ENCODE results near the gene TNFSF4.
A peak's percentile ranks its signal among the peaks of the same experiment; 100 is the strongest.

Gene TNFSF4

DNA sequence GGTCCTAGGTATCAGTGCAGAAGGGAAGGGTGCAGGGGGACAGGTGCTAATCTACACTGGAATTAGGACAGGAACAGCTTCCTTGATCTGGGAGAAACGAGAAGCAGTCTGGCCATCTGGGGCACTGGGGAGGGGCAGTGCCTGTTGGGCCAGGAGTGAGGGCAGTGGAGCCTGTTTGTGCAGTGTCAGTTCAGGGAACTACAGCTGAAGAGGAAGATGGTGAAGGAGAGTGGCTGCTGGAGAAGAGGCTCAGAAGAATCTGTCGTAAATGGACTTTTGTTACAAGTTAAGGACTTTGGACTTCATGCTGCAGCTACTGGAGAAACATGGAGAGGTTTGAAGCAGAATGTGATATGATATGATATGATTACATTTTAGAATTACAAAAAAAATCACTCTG lies 3.2 kb upstream of the TNFSF4 start:
- DNase-seq, result no peak

GRCh38 chr1:173208868-173209267 lies 1.7 kb upstream of the TNFSF4 start:
- no peak for DNase-seq

DNA sequence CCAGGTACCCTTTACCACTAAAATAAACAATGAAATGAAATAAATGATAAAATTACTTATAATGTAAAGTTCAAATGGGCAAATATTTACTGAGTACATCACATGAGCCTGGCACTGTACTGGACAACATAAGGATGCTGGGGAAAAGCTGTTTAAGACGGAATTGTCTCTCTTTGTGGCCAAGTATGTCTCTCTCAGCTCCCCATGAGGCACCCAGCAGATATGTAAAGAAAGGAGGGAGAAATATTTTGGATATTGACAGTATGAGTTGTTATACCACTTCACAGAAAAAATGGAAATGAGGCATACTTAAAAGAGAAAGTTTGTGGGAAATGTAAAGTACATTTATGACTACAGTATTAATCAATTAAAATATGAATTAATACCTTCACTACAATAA lies 1.0 kb upstream of the TNFSF4 start:
- DNase-seq, result no peak

DNA sequence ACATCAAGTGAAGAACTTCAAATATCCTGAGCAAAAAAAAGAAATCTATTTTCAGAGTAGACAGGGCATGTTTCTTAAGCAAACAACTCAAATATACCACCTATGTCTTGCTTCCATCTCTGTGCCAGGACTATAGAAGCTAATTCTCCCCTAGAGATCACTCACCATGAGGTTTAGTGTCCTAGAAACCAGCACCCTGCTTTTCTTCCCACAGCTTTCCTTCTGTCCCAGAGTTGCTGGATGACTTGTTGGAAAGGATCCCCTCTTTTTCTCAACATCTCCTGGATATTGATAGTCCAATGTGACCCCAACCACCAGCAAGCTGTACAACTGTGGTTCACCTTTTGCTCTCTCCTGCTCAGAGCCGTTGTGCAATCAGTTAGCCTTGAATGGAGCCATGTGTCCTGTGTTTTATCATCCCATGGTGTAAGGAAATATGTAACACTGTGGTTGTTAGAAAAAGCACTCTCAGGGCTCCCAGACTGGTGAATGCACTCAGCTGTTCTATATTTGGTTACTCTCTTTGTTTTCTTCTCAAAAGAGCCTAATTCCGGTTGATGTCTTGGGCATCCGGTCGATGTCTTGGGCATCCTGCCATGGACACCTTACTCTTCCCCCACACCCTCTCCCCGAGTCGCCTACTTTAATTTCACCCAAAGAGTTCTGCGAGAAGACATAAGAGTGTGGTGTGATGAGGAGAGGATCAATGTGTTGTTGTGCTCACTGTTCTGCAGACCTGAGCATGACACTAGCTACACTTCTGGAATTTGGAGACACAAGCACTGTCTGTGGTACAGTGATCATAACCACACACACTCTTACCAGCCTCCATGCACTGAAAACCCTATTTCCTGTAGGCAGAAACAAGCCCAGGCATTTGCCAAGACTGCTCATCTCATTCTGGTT lies 1.7 kb downstream of the TNFSF4 start:
- no peak for DNase-seq

DNA sequence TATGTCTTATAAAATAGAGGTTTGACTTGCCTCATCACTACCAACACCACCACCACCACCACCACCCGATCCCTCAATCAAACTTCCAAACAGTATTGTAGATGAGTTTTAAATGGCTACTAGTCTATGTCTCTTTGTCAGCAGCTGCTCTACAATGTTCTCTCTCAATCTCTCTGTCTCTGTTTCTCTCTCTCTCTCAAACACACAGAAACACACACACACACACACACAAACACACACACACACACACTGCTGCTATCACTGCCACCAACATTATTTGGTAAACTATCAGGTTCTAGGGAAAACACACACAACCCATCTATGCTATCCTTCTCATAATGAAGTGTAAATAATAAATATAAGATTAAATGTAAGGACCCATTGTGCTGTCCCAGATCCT lies 2.4 kb downstream of the TNFSF4 start:
- no peak for DNase-seq

DNA sequence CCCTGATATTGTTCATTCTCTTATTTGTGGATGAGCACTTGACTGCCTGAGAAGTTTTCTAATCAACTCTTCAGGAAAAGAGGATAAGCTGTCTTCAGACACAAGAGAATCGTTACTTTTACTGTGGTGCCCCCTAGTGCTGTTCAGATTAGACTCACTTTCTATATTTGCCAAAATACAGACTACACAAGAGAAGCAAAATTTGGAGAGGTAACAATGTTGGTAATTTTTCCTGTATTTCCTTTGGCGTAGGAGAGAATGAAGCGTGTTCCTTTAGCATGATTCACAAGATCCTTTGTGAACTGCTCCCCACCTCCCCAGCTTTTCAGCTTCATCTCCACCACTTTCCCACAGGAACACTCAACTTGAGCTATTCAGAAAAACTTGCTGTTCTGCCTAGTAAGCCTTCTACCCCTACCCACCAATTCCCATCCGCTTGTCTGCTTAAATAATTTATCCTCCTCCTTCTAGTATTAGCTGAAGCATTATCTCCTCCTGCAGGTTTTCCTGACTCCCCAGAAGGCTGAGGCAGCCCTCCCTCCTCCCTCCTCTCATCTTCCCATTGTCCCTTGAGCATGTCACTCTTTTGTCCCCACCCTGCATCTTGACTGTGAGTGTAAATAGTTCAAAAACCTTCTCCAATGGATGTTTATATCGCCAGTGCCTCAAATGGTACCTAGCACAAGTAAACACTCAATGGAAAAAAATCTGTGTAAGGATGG lies 4.5 kb downstream of the TNFSF4 start:
- DNase-seq, result no peak

DNA sequence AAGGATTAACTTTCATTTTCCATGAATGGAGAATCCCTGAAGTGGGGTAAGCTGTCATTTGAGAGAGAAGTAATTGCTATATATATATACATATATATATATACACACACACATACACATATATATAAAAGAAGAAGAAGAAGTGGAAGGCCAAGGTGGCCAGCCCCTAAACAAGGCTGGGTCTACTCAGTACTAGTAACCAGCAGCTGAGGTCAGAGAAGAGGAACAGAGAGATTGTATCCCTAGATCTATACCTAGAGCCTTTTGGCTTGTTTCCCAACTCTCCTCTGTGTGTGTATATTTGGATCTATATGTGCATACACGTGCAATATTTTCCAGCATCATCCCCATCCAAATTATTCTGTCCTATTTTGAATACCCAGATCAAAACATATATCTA lies 5.2 kb downstream of the TNFSF4 start:
- DNase-seq, result no peak

GRCh38 chr1:173195596-173196088 lies 11.5 kb downstream of the TNFSF4 start:
- no peak for DNase-seq

- no peak for DNase-seq
Observed at GRCh38 chr1:173193639-173194038, 13.5 kb downstream of the TNFSF4 start.

- DNase-seq, result no peak
Observed at GRCh38 chr1:173191011-173191705, 16.0 kb downstream of the TNFSF4 start.

- peak; percentile 21 for DNase-seq
Observed at GRCh38 chr1:173190101-173190936, 16.8 kb downstream of the TNFSF4 start.

- no peak for DNase-seq
Observed at GRCh38 chr1:173187671-173188237, 19.4 kb downstream of the TNFSF4 start.

GRCh38 chr1:173181791-173182190 lies 25.3 kb downstream of the TNFSF4 start:
- DNase-seq, result no peak

DNA sequence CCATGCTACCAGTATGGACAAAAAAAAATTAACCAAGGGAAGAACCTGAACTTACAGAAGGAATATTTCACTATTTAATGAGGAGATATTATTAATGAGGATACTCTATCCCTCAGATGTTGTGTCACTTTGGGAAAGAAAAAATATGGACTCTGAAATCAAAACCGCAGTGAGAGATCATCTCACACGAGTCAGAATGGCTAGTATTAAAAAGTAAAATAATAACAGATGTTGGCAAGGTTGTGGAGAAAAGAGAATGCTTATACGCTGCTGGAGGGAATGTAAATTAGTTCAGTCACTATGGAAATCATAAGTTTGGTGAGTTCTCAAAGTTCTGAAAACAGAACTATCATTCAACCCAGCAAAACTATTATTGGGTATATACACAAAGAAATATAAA lies 30.9 kb downstream of the TNFSF4 start:
- DNase-seq, result no peak

- no peak for DNase-seq
Observed at GRCh38 chr1:173175514-173176145, 31.5 kb downstream of the TNFSF4 start.

DNA sequence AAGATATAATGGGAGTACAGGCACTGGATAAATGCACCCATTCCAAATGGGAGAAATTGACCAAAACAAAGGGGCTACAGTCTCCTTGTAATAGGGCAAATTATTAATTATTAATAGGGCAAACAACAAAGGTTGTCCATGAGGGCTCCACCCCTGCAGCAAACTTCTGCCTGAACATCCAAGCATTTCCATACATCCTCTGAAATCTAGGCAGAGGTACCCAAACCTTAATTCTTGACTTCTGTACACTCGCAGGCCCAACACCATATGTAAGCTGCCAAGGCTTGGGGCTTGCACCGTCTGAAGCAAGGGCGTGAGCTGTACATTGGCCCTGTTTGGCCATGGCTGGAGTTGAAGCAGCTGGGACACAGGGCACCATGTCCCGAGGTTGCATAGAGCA lies 33.7 kb downstream of the TNFSF4 start:
- no peak for DNase-seq

DNA sequence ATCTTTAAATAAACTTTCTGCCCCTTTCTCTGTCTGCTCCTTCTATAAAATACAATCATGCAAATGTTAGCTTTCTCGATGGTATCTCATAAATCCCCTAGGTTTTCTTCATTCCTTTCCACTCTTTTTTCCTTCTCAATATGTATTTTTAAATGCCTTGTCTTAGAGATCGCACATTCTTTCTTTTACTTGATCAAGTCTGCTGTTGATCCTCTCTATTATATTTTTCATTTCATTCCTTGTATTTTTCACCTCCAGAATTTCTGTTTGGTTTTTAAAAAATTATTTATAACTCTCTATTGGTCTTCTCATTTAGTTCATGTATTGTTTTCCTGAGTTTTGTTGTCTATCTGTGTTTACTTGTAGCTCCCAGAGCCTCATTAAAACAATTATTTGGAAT lies 36.0 kb downstream of the TNFSF4 start:
- no peak for DNase-seq

DNA sequence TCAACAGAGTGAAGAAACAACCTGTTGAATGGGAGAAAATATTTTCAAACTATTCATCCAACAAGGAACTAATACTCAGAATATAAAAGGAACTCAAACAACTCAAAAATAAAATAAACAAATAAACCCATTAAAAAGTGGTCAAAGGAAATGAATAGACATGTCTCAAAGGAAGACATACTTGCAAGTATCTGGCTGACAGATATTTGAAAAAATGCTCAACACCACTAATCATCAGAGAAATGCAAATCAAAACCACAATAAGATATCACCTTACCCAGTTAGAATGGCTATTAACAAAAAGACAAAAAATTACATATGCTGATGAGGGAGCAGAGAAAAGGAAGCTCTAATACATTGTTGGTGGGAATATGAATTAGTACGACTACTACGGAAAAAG lies 38.2 kb downstream of the TNFSF4 start:
- DNase-seq, result no peak

DNA sequence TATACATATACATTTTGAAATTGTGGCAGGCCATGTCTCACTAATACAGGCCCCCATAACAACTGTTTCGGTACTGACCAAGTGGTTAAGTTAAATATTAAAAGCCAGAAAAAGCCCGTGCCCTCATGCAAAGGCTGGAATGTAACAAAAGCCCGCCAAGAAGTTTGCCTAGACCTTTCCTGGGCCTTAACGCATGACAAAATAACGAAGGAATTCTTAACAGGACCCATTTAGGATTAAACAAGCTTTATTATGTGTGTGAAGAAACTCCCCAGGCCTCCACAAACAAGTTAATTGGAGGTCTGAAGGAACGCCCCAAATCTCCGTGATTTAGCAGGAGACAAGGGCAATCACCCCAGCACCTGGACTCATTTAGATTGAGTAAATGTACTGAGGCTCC lies 42.4 kb downstream of the TNFSF4 start:
- DNase-seq, result no peak

DNA sequence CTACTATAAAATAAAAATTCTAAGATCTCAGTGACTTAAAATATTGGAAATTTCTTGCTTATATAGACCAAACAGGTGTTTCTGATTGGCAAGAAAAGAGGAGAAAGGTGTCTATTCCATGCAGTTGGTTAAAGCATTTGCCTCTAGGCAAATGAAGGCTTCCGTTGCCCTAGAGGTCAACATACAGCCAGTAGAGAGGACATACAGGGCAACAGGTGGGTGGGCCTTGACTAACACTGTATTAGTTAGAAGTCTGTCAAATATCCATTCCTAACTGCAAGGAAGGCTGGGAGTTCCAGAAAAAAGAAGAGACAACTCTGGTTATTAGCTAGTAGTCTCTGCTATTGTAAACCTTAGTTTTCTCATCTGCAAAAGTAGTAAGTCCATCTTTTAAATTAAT lies 43.0 kb downstream of the TNFSF4 start:
- no peak for DNase-seq

DNA sequence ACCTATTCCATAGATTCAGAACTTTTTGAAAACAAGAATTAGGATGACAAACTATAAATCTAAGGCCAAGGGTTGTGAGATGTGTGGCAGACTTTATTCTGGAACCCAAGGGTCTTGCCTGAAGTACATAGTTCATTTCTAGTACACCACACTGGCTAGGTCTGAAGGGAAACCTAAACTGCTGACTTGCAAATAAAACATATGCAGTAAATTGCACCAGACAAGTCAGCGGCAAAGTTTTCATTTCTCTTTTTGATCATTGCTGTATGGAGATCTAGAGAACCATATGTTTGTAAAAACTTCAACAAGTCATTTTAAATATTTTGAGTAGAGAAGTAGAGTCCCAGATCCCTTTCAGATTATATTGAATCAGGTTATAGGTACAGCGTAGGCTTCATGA lies 43.9 kb downstream of the TNFSF4 start:
- DNase-seq, result no peak

DNA sequence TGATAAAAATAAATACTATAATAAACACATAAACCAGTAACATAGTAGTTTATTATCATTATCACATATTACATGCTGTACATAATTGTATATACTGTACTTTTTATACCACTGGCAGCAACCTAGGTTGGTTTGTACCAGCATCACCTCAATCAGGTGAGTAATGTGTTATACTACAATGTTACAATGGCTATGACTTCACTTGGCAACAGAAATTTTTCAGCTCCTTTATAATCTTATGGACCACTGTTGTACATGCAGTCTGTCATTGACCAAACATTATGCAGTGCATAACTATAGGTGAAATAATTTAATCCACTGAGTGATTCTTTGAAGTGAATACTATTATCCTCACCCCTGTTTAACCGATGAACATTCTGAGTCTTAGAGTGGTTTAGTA lies 44.5 kb downstream of the TNFSF4 start:
- DNase-seq, result no peak
